Endothelial cell of umbilical vein (primary cell): ENCODE results near the gene FOXB1. TPM values are rescaled to one million over a fixed set of nuclear protein-coding genes. Genes with fewer than 3 reads are reported as not detected.

Source experiments
- BruUV-seq: library from RNA; stranded (reverse); fragments of 400-500 nt; replicated peaks from 2 replicates; lab custom pipeline; 2021; lab: Mats Ljungman, UMichigan
- CTCF ChIA-PET: fragments of 300-600, 350-600 bp; sonication (Branson Sonifier 250); formaldehyde crosslinking; loops from one replicate; lab custom pipeline; 2021; ENCODE audit warnings: antibody characterized with exemption, inconsistent platforms; lab: Charles Lee
- POLR2A ChIA-PET: fragments of 300-600, 350-600 bp; sonication (Branson Sonifier 250); formaldehyde crosslinking; loops from one replicate; lab custom pipeline; 2021; ENCODE audit warnings: antibody characterized with exemption, inconsistent platforms; lab: Charles Lee
- DNase-seq: peaks from one replicate; pipeline ENCODE4 v3.0.0-alpha.2; 2011; ENCODE audit warnings: low read depth, low spot score
- FAIRE-seq: peaks from 2 replicates; lab custom pipeline; 2011; peaks lifted over from hg19 to GRCh38; lab: Jason Lieb, UNC
- H2AFZ ChIP-seq: 2 replicates; pipeline ENCODE4 v1.6.0; 2012; ENCODE audit warnings: low read depth, low read length, control low read depth, inconsistent platforms
- H3K27ac ChIP-seq: 2 replicates; pipeline ENCODE4 v1.5.1; 2011; ENCODE audit warnings: low read depth, mild to moderate bottlenecking, control low read depth, low read length, moderate library complexity; ENCODE audit not compliant: insufficient read depth
- H3K27me3 ChIP-seq, 2 experiments: 2 replicates each; pipeline versions ENCODE4 v1.6.0 to v1.6.1; 2011; ENCODE audit warnings: low read length in 2 of 2, mixed read lengths in 1 of 2; ENCODE audit not compliant: control insufficient read depth in 2 of 2, insufficient read depth in 2 of 2
- H3K36me3 ChIP-seq, 2 experiments: 2 replicates in 1 of 2; 3 replicates in 1 of 2; pipeline ENCODE4 v1.5.1; 2011; ENCODE audit warnings: low read length in 2 of 2, mild to moderate bottlenecking in 1 of 2, moderate library complexity in 1 of 2; ENCODE audit not compliant: control insufficient read depth in 2 of 2, insufficient read depth in 2 of 2; ENCODE audit errors: extremely low read depth in 1 of 2
- H3K4me1 ChIP-seq: 3 replicates; pipeline ENCODE4 v1.5.1; 2011; ENCODE audit warnings: mild to moderate bottlenecking, low read length; ENCODE audit not compliant: control insufficient read depth, insufficient read depth; ENCODE audit errors: extremely low read depth
- H3K4me2 ChIP-seq: 2 replicates; pipeline ENCODE4 v1.6.1; 2011; ENCODE audit warnings: low read length, control low read depth, mixed read lengths; ENCODE audit not compliant: insufficient read depth
- H3K4me3 ChIP-seq, 3 experiments: fragments of 200-600 bp in 1 of 3; sonication (generic), shearing (Covaris generic) in 1 of 3; replicated peaks in 1 of 3; 2 replicates each; pipeline ENCODE4 v1.5.1; 2011 to 2016; ENCODE audit warnings: control low read depth in 3 of 3, low read length in 3 of 3, mild to moderate bottlenecking in 2 of 3, inconsistent platforms in 1 of 3, low read depth in 1 of 3, moderate library complexity in 1 of 3; ENCODE audit not compliant: insufficient read depth in 1 of 3
- H3K79me2 ChIP-seq: 2 replicates; pipeline ENCODE4 v1.6.0; 2012; ENCODE audit warnings: low read length, inconsistent platforms; ENCODE audit not compliant: control insufficient read depth, insufficient read depth
- H3K9ac ChIP-seq: replicated peaks from 2 replicates; pipeline ENCODE3; 2011; ENCODE audit warnings: low read length, control low read depth; ENCODE audit not compliant: insufficient read depth; ENCODE audit errors: extremely low read depth
- H3K9me1 ChIP-seq: replicated peaks from 3 replicates; pipeline ENCODE4 v1.6.0; 2011; ENCODE audit warnings: mild to moderate bottlenecking, low read length; ENCODE audit not compliant: control insufficient read depth, insufficient read depth; ENCODE audit errors: extremely low read depth
- H3K9me3 ChIP-seq: replicated peaks from 2 replicates; pipeline ENCODE4 v1.5.1; 2012; ENCODE audit warnings: low read length, inconsistent platforms; ENCODE audit not compliant: control insufficient read depth, insufficient read depth
- H4K20me1 ChIP-seq: replicated peaks from 2 replicates; pipeline ENCODE3; 2011; ENCODE audit warnings: mild to moderate bottlenecking, low read length; ENCODE audit not compliant: control insufficient read depth, insufficient read depth; ENCODE audit errors: extremely low read depth
- CTCF ChIP-seq, 2 donors: IDR thresholded peaks; 1 replicate in 1 of 2; 2 replicates in 1 of 2; pipeline ENCODE4 v1.5.1; 2011; ENCODE audit warnings: low read length in 2 of 2, mild to moderate bottlenecking in 2 of 2, moderate library complexity in 2 of 2, control low read depth in 1 of 2, inconsistent platforms in 1 of 2, low read depth in 1 of 2; ENCODE audit not compliant: insufficient read depth in 1 of 2; ENCODE audit errors: extremely low read depth in 1 of 2
- EZH2 ChIP-seq: IDR thresholded peaks from 2 replicates; pipeline ENCODE4 v1.6.1; 2012; ENCODE audit warnings: borderline replicate concordance, low read depth, mild to moderate bottlenecking, moderate library complexity, low read length, inconsistent platforms; ENCODE audit not compliant: severe bottlenecking
- FOS ChIP-seq: IDR thresholded peaks from 2 replicates; pipeline ENCODE4 v1.6.1; 2011; ENCODE audit warnings: mild to moderate bottlenecking, low read length, moderate library complexity, borderline replicate concordance; ENCODE audit not compliant: insufficient read depth
- GATA2 ChIP-seq: IDR thresholded peaks from 2 replicates; pipeline ENCODE4 v1.7.0; 2011; ENCODE audit warnings: low read depth, mild to moderate bottlenecking, moderate library complexity, mixed read lengths, low read length; ENCODE audit not compliant: insufficient read length, insufficient read depth
- JUN ChIP-seq: IDR thresholded peaks from 2 replicates; pipeline ENCODE4 v1.6.1; 2011; ENCODE audit warnings: borderline replicate concordance, low read depth; ENCODE audit not compliant: insufficient read length, insufficient read depth
- MAX ChIP-seq: IDR thresholded peaks from 2 replicates; pipeline ENCODE4 v1.6.1; 2011; ENCODE audit not compliant: insufficient read depth, insufficient read length
- MYC ChIP-seq: IDR thresholded peaks from one replicate; pipeline ENCODE4 v1.6.1; 2011; ENCODE audit warnings: mild to moderate bottlenecking, low read depth, low read length
- POLR2A ChIP-seq: IDR thresholded peaks from 2 replicates; pipeline ENCODE4 v1.6.1; 2012; ENCODE audit warnings: low read depth, mild to moderate bottlenecking, control low read depth, low read length
- POLR2AphosphoS5 ChIP-seq: IDR thresholded peaks from 2 replicates; pipeline ENCODE4 v1.6.1; 2012; ENCODE audit warnings: low read depth, mild to moderate bottlenecking, control low read depth, low read length, moderate library complexity; ENCODE audit not compliant: insufficient read depth
- dilution Hi-C: fragments of 300-500 bp; cut with MboI; formaldehyde crosslinking; loops from one replicate; pipeline ENCODE4 v1.15.0; 2019; ENCODE audit warnings: low sequenced_read_pairs; ENCODE audit not compliant: extremely low pct_ligation_motif_present
- intact Hi-C: fragments of 100-400 bp; cut with micrococcal nuclease; formaldehyde crosslinking; loops from one replicate; pipeline ENCODE4 v1.10.0; 2022
- polyA plus RNA-seq, 4 experiments: library from polyadenylated mRNA; depleted of rRNA in 3 of 4; stranded (reverse) in 3 of 4; unstranded in 1 of 4; fragments of >200 nt; gene quantifications; 2 replicates each; pipeline versions ENCODE4 v1.2.1 to v1.2.3, GENCODE V29; 2011 to 2012; ENCODE audit warnings: missing spikeins in 1 of 4
- total RNA-seq: library from RNA; stranded (reverse); gene quantifications from 2 replicates; pipeline ENCODE4 v1.2.3, GENCODE V29; 2021

The FOXB1 gene
- total and polyA plus RNA-seq, 2 donors (not counting 3 experiments of a cell fraction or from before 2014, with no cell fraction given) = not detected

- H3K4me1 ChIP-seq = no peaks in the 10 kb centered on the region
- H3K36me3 ChIP-seq = no peaks in the 10 kb centered on the region
- H3K79me2 ChIP-seq = no peaks in the 10 kb centered on the region
- no TSS peak for BruUV-seq
- intact Hi-C loops (no loop called here), dilution Hi-C loops (no loop called here)
- H3K4me2 ChIP-seq = no peak overlapping the region
- no peak overlapping the region for H3K9ac ChIP-seq
- DNase-seq (no peak), FAIRE-seq (no peak)
- no peaks in the 10 kb centered on the region for H3K9me3 ChIP-seq
- ChIA-PET POLR2A (no interaction called here), CTCF (interaction anchor here (1.2 kb wide), 1 partner anchor 43 kb away, joined by 3 read pairs; no protein-coding TSS in a partner anchor)
- TF ChIP-seq EZH2 (no peak), GATA2 (no peak), MYC (no peak), MAX (no peak), JUN (no peak), POLR2A (no peak), POLR2AphosphoS5 (no peak), FOS (no peak), CTCF (IDR thresholded peaks at IDR 0.05; ENCODE audit: extremely low read depth in 1 of 2, insufficient read depth in 1 of 2, low read depth in 1 of 2, low read length in 2 of 2) (no peak)
- no peak overlapping the region for H3K4me3 ChIP-seq
- H3K9me1 ChIP-seq = no peaks in the 10 kb centered on the region
- no peak overlapping the region for H3K27ac ChIP-seq
- no peak overlapping the region for H2AFZ ChIP-seq
- no peaks in the 10 kb centered on the region for H4K20me1 ChIP-seq
- peaks cover 0 to 7% of the 10 kb centered on the region in 2 experiments for H3K27me3 ChIP-seq
Observed at GRCh38 chr15:60035344-60035743, 31.2 kb downstream of the FOXB1 start.
